Measurements from ENCODE around the gene NUP62. TPM values are rescaled to one million over a fixed set of nuclear protein-coding genes. Genes with fewer than 3 reads are reported as not detected.

NUP62 gene
- polyA plus RNA-seq, 1 of the 3 experiments (the other 2 are of a cell fraction): 16.2 TPM

GRCh38 chr19:49874503-49875157 lies 54.7 kb downstream of the NUP62 start:
- peaks cover 13 to 41% of the 10 kb centered on the region in 2 experiments for H3K4me1 ChIP-seq (ENCODE audit: control insufficient read depth in 1 of 2, insufficient read depth in 2 of 2, low read depth in 1 of 2, low read length in 1 of 2)
- DNase-seq: no peak
- no peaks in the 10 kb centered on the region for H4K20me1 ChIP-seq (ENCODE audit: insufficient read depth)
- no peaks in the 10 kb centered on the region for H3K27me3 ChIP-seq (ENCODE audit: insufficient read depth)
- peaks cover 56% of the 10 kb centered on the region for H3K79me2 ChIP-seq (ENCODE audit: insufficient read depth)
- no peak overlapping the region for H3K4me3 ChIP-seq (ENCODE audit: low read depth in 2 of 2, low read length in 1 of 2)
- peaks cover 11 to 31% of the 10 kb centered on the region in 2 experiments for H3K36me3 ChIP-seq (replicated peaks in 1 of 2; ENCODE audit: control insufficient read depth in 1 of 2, insufficient read depth in 2 of 2, low read length in 1 of 2)
- no peaks in the 10 kb centered on the region for H3K9me2 ChIP-seq
- peak overlapping the region; percentile 95 for H3K4me2 ChIP-seq
- H3K9ac ChIP-seq: peak overlapping the region; percentile 97; the same call in 1 of the 2 replicates
- POLR2A ChIA-PET: no interaction called here
- no peak overlapping the region for H2AFZ ChIP-seq (ENCODE audit: low read depth)
- no peaks in the 10 kb centered on the region for H3K9me3 ChIP-seq
- peaks cover 6% of the 10 kb centered on the region for H3F3A ChIP-seq (replicated peaks; ENCODE audit: insufficient read depth)
- H3K27ac ChIP-seq (ENCODE audit: low read depth in 2 of 2, low read length in 1 of 2): no peak overlapping the region; a peak in 1 of 4 replicates
- CTCF ChIA-PET: no interaction called here
- TF ChIP-seq FOXJ3 (CRISPR knock-in tag; IDR thresholded peaks at IDR 0.05) (no peak), FOXM1 (IDR thresholded peaks at IDR 0.05; ENCODE audit: low read depth) (no peak)
- 82% methylated on average over 7 of the region's 11 CpGs for WGBS (ENCODE audit: low lambda C conversion rate)

- no peak overlapping the region for H3K4me3 ChIP-seq (ENCODE audit: low read depth in 2 of 2, low read length in 1 of 2)
- H3K9me3 ChIP-seq: no peaks in the 10 kb centered on the region
- H3K36me3 ChIP-seq (replicated peaks in 1 of 2; ENCODE audit: control insufficient read depth in 1 of 2, insufficient read depth in 2 of 2, low read length in 1 of 2): peaks cover 6 to 23% of the 10 kb centered on the region in 2 experiments
- H2AFZ ChIP-seq (ENCODE audit: low read depth): no peak overlapping the region
- H3F3A ChIP-seq (replicated peaks; ENCODE audit: insufficient read depth): peaks cover 6% of the 10 kb centered on the region
- no peak overlapping the region for H3K27ac ChIP-seq (ENCODE audit: low read depth in 2 of 2, low read length in 1 of 2)
- no peak overlapping the region for H3K9ac ChIP-seq
- no peaks in the 10 kb centered on the region for H3K27me3 ChIP-seq (ENCODE audit: insufficient read depth)
- H4K20me1 ChIP-seq (ENCODE audit: insufficient read depth): no peaks in the 10 kb centered on the region
- no peak for TF ChIP-seq JUND (IDR thresholded peaks at IDR 0.05)
- no peak for TF ChIP-seq MXI1 (IDR thresholded peaks at IDR 0.05; ENCODE audit: low read depth, low read length)
- TF ChIP-seq FOXM1 (IDR thresholded peaks at IDR 0.05; ENCODE audit: low read depth): no peak
- no peak for TF ChIP-seq USF1 (IDR thresholded peaks at IDR 0.05; ENCODE audit: borderline replicate concordance, low read depth)
- no peak for TF ChIP-seq YY1 (IDR thresholded peaks at IDR 0.05; ENCODE audit: low read depth)
- no peak for TF ChIP-seq RFX5 (IDR thresholded peaks at IDR 0.05; ENCODE audit: low read length)
- no peak for TF ChIP-seq RAD21 (IDR thresholded peaks at IDR 0.05; ENCODE audit: low read length)
- no peak for TF ChIP-seq RCOR1 (IDR thresholded peaks at IDR 0.05; ENCODE audit: low read length)
- TF ChIP-seq TAF1 (IDR thresholded peaks at IDR 0.05; ENCODE audit: borderline replicate concordance, low read depth, low read length): no peak
- no peak for TF ChIP-seq TEAD4 (IDR thresholded peaks at IDR 0.05; ENCODE audit: borderline replicate concordance, insufficient read depth)
- TF ChIP-seq, protein P1, sequence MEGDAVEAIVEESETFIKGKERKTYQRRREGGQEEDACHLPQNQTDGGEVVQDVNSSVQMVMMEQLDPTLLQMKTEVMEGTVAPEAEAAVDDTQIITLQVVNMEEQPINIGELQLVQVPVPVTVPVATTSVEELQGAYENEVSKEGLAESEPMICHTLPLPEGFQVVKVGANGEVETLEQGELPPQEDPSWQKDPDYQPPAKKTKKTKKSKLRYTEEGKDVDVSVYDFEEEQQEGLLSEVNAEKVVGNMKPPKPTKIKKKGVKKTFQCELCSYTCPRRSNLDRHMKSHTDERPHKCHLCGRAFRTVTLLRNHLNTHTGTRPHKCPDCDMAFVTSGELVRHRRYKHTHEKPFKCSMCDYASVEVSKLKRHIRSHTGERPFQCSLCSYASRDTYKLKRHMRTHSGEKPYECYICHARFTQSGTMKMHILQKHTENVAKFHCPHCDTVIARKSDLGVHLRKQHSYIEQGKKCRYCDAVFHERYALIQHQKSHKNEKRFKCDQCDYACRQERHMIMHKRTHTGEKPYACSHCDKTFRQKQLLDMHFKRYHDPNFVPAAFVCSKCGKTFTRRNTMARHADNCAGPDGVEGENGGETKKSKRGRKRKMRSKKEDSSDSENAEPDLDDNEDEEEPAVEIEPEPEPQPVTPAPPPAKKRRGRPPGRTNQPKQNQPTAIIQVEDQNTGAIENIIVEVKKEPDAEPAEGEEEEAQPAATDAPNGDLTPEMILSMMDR (IDR thresholded peaks at IDR 0.05): no peak
- no peak for TF ChIP-seq PBX3 (IDR thresholded peaks at IDR 0.05)
- TF ChIP-seq NFIC (IDR thresholded peaks at IDR 0.05; ENCODE audit: borderline replicate concordance): no peak
- TF ChIP-seq FOSL2 (IDR thresholded peaks at IDR 0.05; ENCODE audit: borderline replicate concordance, low read depth): no peak
- no peak for TF ChIP-seq SIN3A (IDR thresholded peaks at IDR 0.05; ENCODE audit: borderline replicate concordance, low read depth, low read length)
- TF ChIP-seq SMC3 (IDR thresholded peaks at IDR 0.05; ENCODE audit: low read depth, low read length): no peak
- TF ChIP-seq, protein P2, sequence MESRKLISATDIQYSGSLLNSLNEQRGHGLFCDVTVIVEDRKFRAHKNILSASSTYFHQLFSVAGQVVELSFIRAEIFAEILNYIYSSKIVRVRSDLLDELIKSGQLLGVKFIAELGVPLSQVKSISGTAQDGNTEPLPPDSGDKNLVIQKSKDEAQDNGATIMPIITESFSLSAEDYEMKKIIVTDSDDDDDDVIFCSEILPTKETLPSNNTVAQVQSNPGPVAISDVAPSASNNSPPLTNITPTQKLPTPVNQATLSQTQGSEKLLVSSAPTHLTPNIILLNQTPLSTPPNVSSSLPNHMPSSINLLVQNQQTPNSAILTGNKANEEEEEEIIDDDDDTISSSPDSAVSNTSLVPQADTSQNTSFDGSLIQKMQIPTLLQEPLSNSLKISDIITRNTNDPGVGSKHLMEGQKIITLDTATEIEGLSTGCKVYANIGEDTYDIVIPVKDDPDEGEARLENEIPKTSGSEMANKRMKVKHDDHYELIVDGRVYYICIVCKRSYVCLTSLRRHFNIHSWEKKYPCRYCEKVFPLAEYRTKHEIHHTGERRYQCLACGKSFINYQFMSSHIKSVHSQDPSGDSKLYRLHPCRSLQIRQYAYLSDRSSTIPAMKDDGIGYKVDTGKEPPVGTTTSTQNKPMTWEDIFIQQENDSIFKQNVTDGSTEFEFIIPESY (IDR thresholded peaks at IDR 0.05; ENCODE audit: borderline replicate concordance, low read depth): no peak
- POLR2A ChIA-PET: no interaction called here
- no peaks in the 10 kb centered on the region for H3K9me2 ChIP-seq
- no peak for DNase-seq
- peaks cover 14 to 39% of the 10 kb centered on the region in 2 experiments for H3K4me1 ChIP-seq (ENCODE audit: control insufficient read depth in 1 of 2, insufficient read depth in 2 of 2, low read depth in 1 of 2, low read length in 1 of 2)
- peaks cover 48% of the 10 kb centered on the region for H3K79me2 ChIP-seq (ENCODE audit: insufficient read depth)
- CTCF ChIA-PET: no interaction called here
- H3K4me2 ChIP-seq: no peak overlapping the region
- 85% methylated on average over 7 of the region's 10 CpGs for WGBS (ENCODE audit: low lambda C conversion rate)
These were observed 55.5 kb downstream of the NUP62 start for GRCh38 chr19:49873834-49874233.

Measured in SK-N-SH (cell line).